Caco-2 (cell line): ENCODE data around the gene CMTM7. TPM values are rescaled to one million over a fixed set of nuclear protein-coding genes. Genes with fewer than 3 reads are reported as not detected.
A peak's percentile ranks its signal among the peaks of the same experiment; 100 is the strongest.

Source experiments
- BruUV-seq: library from RNA; stranded (reverse); fragments of 400-500 nt; replicated peaks from 2 replicates; lab custom pipeline; 2021; lab: Mats Ljungman, UMichigan
- CTCF ChIA-PET: fragments of 300-600 bp; sonication (Branson Sonifier 250); formaldehyde crosslinking; loops from one replicate; lab custom pipeline; 2022; ENCODE audit warnings: antibody characterized with exemption; lab: Charles Lee
- POLR2A ChIA-PET: fragments of 300-600 bp; sonication (Branson Sonifier 250); formaldehyde crosslinking; loops from one replicate; lab custom pipeline; 2022; ENCODE audit warnings: antibody characterized with exemption; lab: Charles Lee
- DNase-seq, 2 experiments: peaks; one replicate each; pipeline versions ENCODE4 v3.0.0 to v3.0.0-alpha.2; 2020 to 2022
- H3K27me3 ChIP-seq: replicated peaks from 2 replicates; pipeline ENCODE4 v1.6.0; 2011; ENCODE audit warnings: low read length; ENCODE audit not compliant: control insufficient read depth, insufficient read depth
- H3K36me3 ChIP-seq: 2 replicates; pipeline ENCODE4 v1.5.1; 2011; ENCODE audit warnings: low read length; ENCODE audit not compliant: control insufficient read depth, insufficient read depth
- H3K4me1 ChIP-seq: fragments of 250-450 bp; sonication (Bioruptor Pico); 2 replicates; pipeline ENCODE4 v1.5.1; 2020; ENCODE audit warnings: mild to moderate bottlenecking
- H3K4me3 ChIP-seq: 2 replicates; pipeline ENCODE4 v1.5.1; 2011; ENCODE audit warnings: low read depth, mild to moderate bottlenecking, control low read depth, low read length
- H3K9me3 ChIP-seq: fragments of 250-450 bp; sonication (Bioruptor Pico); 2 replicates; pipeline ENCODE4 v1.5.1; 2020; ENCODE audit warnings: mild to moderate bottlenecking, moderate library complexity
- H3K27ac Mint-ChIP-seq: one replicate; pipeline ENCODE4 v1.8.0; 2022; ENCODE audit warnings: mixed read lengths; ENCODE audit not compliant: unreplicated experiment
- H3K27me3 Mint-ChIP-seq: one replicate; pipeline ENCODE4 v1.8.0; 2022; ENCODE audit warnings: mixed read lengths; ENCODE audit not compliant: insufficient read depth, unreplicated experiment
- H3K36me3 Mint-ChIP-seq: one replicate; pipeline ENCODE4 v1.8.0; 2022; ENCODE audit warnings: mild to moderate bottlenecking, mixed read lengths; ENCODE audit not compliant: insufficient read depth, unreplicated experiment
- H3K4me1 Mint-ChIP-seq: one replicate; pipeline ENCODE4 v1.8.0; 2022; ENCODE audit warnings: low read depth, mixed read lengths; ENCODE audit not compliant: unreplicated experiment
- H3K4me3 Mint-ChIP-seq: one replicate; pipeline ENCODE4 v1.8.0; 2022; ENCODE audit warnings: mild to moderate bottlenecking, moderate library complexity, mixed read lengths; ENCODE audit not compliant: unreplicated experiment
- H3K9me3 Mint-ChIP-seq: one replicate; pipeline ENCODE4 v1.8.0; 2022; ENCODE audit warnings: mixed read lengths; ENCODE audit not compliant: unreplicated experiment
- intact Hi-C: fragments of 100-400 bp; cut with micrococcal nuclease; formaldehyde crosslinking; loops from one replicate; pipeline ENCODE4 v1.10.0; 2022; ENCODE audit not compliant: unreplicated experiment
- total RNA-seq: library from RNA; stranded (reverse); gene quantifications from 2 replicates; pipeline ENCODE4 v1.2.3, GENCODE V29; 2022
- TF ChIP-seq, protein P1 (sequence below), 2 experiments: fragments of 200-600 bp in 1 of 2; IDR thresholded peaks; 1 replicate in 1 of 2; 2 replicates in 1 of 2; pipeline versions ENCODE4 v1.5.1 to v1.8.0; 2011 to 2022; ENCODE audit warnings: antibody characterized with exemption in 1 of 2, control low read depth in 1 of 2, inconsistent platforms in 1 of 2, low read depth in 1 of 2, low read length in 1 of 2, mild to moderate bottlenecking in 1 of 2, moderate library complexity in 1 of 2; ENCODE audit not compliant: insufficient read depth in 1 of 2, severe bottlenecking in 1 of 2, unreplicated experiment in 1 of 2

CMTM7 gene
- total RNA-seq, 1 experiment from 2014 or later = 27.0 TPM

DNA sequence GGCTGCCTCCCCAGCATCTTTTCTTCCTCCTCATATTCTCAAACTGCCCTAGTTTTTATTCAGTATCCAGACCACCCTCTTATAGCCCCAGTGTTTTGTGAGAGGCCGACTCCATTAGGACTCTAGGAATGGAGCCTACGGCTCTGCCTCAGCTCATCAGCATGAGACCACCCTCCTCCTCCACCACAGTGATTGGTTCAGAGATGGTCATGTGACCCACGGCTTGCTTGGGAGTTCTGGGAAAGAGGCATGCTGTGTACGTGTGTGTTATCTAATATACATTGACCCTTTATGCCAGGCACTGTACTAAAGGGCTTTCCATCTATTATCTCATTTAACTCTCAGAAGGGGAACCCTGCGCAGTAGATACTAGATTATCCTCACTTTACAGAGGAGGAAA, 17.8 kb upstream of the CMTM7 start:
- Mint-ChIP-seq H3K4me1 (no peaks in the 10 kb centered on the region), H3K27ac (no peak overlapping the region), H3K27me3 (no peaks in the 10 kb centered on the region), H3K4me3 (no peak overlapping the region), H3K36me3 (peaks cover 15% of the 10 kb centered on the region), H3K9me3 (no peaks in the 10 kb centered on the region)
- CTCF ChIA-PET = no interaction called here
- POLR2A ChIA-PET = no interaction called here
- no peak for DNase-seq
- Histone ChIP-seq H3K4me1 (no peaks in the 10 kb centered on the region), H3K4me3 (no peak overlapping the region), H3K27me3 (no peaks in the 10 kb centered on the region), H3K9me3 (no peaks in the 10 kb centered on the region), H3K36me3 (no peaks in the 10 kb centered on the region)
- intact Hi-C loops = no loop called here
- no TSS peak for BruUV-seq
- TF ChIP-seq, protein P1, sequence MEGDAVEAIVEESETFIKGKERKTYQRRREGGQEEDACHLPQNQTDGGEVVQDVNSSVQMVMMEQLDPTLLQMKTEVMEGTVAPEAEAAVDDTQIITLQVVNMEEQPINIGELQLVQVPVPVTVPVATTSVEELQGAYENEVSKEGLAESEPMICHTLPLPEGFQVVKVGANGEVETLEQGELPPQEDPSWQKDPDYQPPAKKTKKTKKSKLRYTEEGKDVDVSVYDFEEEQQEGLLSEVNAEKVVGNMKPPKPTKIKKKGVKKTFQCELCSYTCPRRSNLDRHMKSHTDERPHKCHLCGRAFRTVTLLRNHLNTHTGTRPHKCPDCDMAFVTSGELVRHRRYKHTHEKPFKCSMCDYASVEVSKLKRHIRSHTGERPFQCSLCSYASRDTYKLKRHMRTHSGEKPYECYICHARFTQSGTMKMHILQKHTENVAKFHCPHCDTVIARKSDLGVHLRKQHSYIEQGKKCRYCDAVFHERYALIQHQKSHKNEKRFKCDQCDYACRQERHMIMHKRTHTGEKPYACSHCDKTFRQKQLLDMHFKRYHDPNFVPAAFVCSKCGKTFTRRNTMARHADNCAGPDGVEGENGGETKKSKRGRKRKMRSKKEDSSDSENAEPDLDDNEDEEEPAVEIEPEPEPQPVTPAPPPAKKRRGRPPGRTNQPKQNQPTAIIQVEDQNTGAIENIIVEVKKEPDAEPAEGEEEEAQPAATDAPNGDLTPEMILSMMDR (IDR thresholded peaks at IDR 0.05; ENCODE audit: insufficient read depth in 1 of 2, low read depth in 1 of 2, low read length in 1 of 2, severe bottlenecking in 1 of 2, unreplicated experiment in 1 of 2) = no peak

DNA sequence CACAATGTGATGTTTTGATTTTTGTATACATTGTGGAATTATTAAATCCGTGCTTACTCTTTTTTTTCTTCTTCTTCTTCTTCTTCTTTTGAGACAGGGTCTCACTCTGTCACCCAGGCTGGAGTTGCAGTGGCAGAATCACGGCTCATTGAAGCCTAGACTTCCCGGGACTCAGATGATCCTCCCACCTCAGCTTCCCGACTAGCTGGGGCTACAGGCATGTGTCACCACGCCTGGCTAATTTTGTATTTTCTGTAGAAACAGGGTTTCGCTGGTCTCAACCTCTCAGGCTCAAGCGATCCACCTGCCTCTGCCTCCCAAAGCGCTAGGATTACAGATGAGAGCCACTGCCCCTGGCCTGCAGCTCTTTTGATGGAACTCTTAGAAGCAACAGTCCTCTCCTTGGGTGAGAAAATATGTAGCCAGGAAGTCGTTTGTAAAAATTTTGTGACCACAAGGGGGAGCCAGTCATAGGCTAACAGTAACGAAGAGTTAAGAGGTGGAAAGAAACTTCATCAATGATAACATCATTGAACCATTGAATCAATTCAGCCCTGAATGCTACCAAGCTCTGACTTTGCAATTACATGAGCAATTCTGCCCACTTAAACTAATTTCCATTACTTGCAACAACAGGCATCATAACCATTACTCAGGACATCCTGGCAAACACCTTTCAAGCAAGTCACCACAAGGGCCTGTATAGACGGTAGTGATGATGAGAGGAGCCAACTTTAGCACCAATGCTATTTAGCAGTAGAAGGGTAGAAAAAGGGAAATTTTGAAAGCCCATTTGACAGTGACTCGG, 16.7 kb upstream of the CMTM7 start:
- no peaks in the 10 kb centered on the region for H3K4me1 ChIP-seq
- no TSS peak for BruUV-seq
- ChIA-PET POLR2A (no interaction called here), CTCF (interaction anchor here (1.0 to 1.1 kb wide), 2 partner anchors 65 to 79 kb away, joined by 3 to 4 read pairs; no protein-coding TSS in a partner anchor)
- intact Hi-C loops = loop anchor here (1.0 kb wide), 1 partner anchor 25 kb away; no protein-coding TSS in a partner anchor
- H3K9me3 ChIP-seq = no peaks in the 10 kb centered on the region
- TF ChIP-seq, protein P1 (IDR thresholded peaks at IDR 0.05; ENCODE audit: insufficient read depth in 1 of 2, low read depth in 1 of 2, low read length in 1 of 2, severe bottlenecking in 1 of 2, unreplicated experiment in 1 of 2) = peak; percentile 48 to 61
- Mint-ChIP-seq H3K27ac (no peak overlapping the region), H3K9me3 (no peaks in the 10 kb centered on the region), H3K36me3 (peaks cover 9% of the 10 kb centered on the region), H3K4me1 (no peaks in the 10 kb centered on the region), H3K4me3 (no peak overlapping the region), H3K27me3 (no peaks in the 10 kb centered on the region)
- H3K4me3 ChIP-seq = no peak overlapping the region
- peak; percentile 62 to 75 for DNase-seq
- no peaks in the 10 kb centered on the region for H3K36me3 ChIP-seq
- H3K27me3 ChIP-seq = no peaks in the 10 kb centered on the region

DNA sequence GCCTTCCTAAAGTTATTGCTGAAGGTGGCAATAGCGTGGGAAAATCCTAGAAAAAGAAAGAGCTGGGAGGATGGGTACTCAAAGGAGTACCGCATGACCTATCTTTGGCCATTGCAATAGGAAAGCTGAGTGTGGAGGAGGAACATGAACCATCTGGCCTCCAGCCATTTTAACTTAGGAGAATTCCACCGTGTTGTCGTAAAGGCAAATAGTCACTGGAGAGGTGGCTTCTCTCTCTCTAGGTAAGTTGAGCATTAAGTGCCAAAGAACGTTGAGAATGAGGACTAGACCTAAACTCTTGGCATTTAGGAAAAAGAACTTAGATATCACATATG, 16.1 kb upstream of the CMTM7 start:
- Mint-ChIP-seq H3K4me3 (no peak overlapping the region), H3K9me3 (no peaks in the 10 kb centered on the region), H3K4me1 (no peaks in the 10 kb centered on the region), H3K27me3 (no peaks in the 10 kb centered on the region), H3K27ac (no peak overlapping the region), H3K36me3 (peaks cover 9% of the 10 kb centered on the region)
- CTCF ChIA-PET = interaction anchor here (1.0 kb wide), 1 partner anchor 64 kb away, joined by 4 read pairs; no protein-coding TSS in a partner anchor
- Histone ChIP-seq H3K9me3 (no peaks in the 10 kb centered on the region), H3K27me3 (no peaks in the 10 kb centered on the region), H3K4me1 (no peaks in the 10 kb centered on the region), H3K4me3 (no peak overlapping the region), H3K36me3 (no peaks in the 10 kb centered on the region)
- TF ChIP-seq, protein P1 (IDR thresholded peaks at IDR 0.05; ENCODE audit: insufficient read depth in 1 of 2, low read depth in 1 of 2, low read length in 1 of 2, severe bottlenecking in 1 of 2, unreplicated experiment in 1 of 2) = no peak
- POLR2A ChIA-PET = no interaction called here
- intact Hi-C loops = loop anchor here (1.0 kb wide), 1 partner anchor 25 kb away; no protein-coding TSS in a partner anchor
- DNase-seq = no peak
- BruUV-seq = no TSS peak
